GM12878 (cell line): ENCODE data around the gene STEAP2.

Source experiments
- ATF2 ChIP-seq: IDR thresholded peaks from 2 replicates; pipeline ENCODE4 v1.6.1; 2012; ENCODE audit warnings: low read length, inconsistent platforms
- CBX5 ChIP-seq: sonication (generic); IDR thresholded peaks from 2 replicates; pipeline ENCODE4 v1.6.1; 2016; ENCODE audit warnings: low read depth, moderate library complexity, mild to moderate bottlenecking, inconsistent platforms
- CREB1 ChIP-seq: IDR thresholded peaks from 2 replicates; pipeline ENCODE4 v1.6.1; 2012; ENCODE audit warnings: low read depth, mild to moderate bottlenecking, inconsistent platforms
- CTCF ChIP-seq, 3 experiments: IDR thresholded peaks in 2 of 3; conservative IDR thresholded peaks in 1 of 3; 2 replicates each; pipeline ENCODE4 v1.5.1; 2011; ENCODE audit warnings: low read depth in 3 of 3, low read length in 3 of 3, mild to moderate bottlenecking in 3 of 3, control low read depth in 2 of 3, moderate library complexity in 2 of 3, inconsistent platforms in 1 of 3, mixed read lengths in 1 of 3; ENCODE audit not compliant: control insufficient read depth in 2 of 3, insufficient read depth in 1 of 3; ENCODE audit errors: extremely low read depth in 1 of 3
- ELK1 ChIP-seq: IDR thresholded peaks from 2 replicates; pipeline ENCODE4 v1.6.1; 2012; ENCODE audit warnings: low read depth, low read length, improper control_type of control experiment
- MXI1 ChIP-seq: fragments of 150-350 bp; IDR thresholded peaks from 2 replicates; pipeline ENCODE4 v1.6.1; 2011; ENCODE audit warnings: low read depth, mild to moderate bottlenecking, inconsistent platforms, low read length, improper control_type of control experiment
- NFXL1 ChIP-seq: fragments of 450-650 bp; IDR thresholded peaks from 2 replicates; pipeline ENCODE4 v1.6.1; 2017; ENCODE audit warnings: antibody characterized with exemption, mild to moderate bottlenecking, borderline replicate concordance
- RB1 ChIP-seq: fragments of 450-650 bp; formaldehyde crosslinking; IDR thresholded peaks from 2 replicates; pipeline ENCODE4 v1.6.1; 2017; ENCODE audit warnings: mild to moderate bottlenecking, borderline replicate concordance

- no peak for TF ChIP-seq MXI1
- TF ChIP-seq CTCF (IDR thresholded peaks at IDR 0.05 in 2 of 3, conservative IDR thresholded peaks at IDR 0.05 in 1 of 3; ENCODE audit: control insufficient read depth in 2 of 3, extremely low read depth in 1 of 3, insufficient read depth in 1 of 3, low read depth in 3 of 3, low read length in 3 of 3): peak; percentile 28 to 68 (median 32); a peak in 4 of 6 replicates
- TF ChIP-seq NFXL1: no peak
- no peak for TF ChIP-seq RB1
- TF ChIP-seq ATF2: no peak
- TF ChIP-seq ELK1: no peak
- TF ChIP-seq CBX5: no peak
- TF ChIP-seq CREB1: no peak
Measured at GRCh38 chr7:90262438-90262837, 50.9 kb downstream of the STEAP2 start.
